A549 treated with AZD9567 at 1 μM for 4 hours (cell line): ENCODE results near the gene RSPO3. TPM values are rescaled to one million over a fixed set of nuclear protein-coding genes. Genes with fewer than 3 reads are reported as not detected.

Experiments
- total RNA-seq: library from RNA; stranded (reverse); fragments of 200-300 nt; extraction: Qiagen RNA extraction; gene quantifications from 5 replicates; pipeline ENCODE4 v1.2.3, GENCODE V29; 2022; ENCODE audit not compliant: insufficient read depth

RSPO3 gene, protein sequence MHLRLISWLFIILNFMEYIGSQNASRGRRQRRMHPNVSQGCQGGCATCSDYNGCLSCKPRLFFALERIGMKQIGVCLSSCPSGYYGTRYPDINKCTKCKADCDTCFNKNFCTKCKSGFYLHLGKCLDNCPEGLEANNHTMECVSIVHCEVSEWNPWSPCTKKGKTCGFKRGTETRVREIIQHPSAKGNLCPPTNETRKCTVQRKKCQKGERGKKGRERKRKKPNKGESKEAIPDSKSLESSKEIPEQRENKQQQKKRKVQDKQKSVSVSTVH
- total RNA-seq = 64.7 to 87.4 TPM (median 73.3 TPM) in 5 replicates

DNA sequence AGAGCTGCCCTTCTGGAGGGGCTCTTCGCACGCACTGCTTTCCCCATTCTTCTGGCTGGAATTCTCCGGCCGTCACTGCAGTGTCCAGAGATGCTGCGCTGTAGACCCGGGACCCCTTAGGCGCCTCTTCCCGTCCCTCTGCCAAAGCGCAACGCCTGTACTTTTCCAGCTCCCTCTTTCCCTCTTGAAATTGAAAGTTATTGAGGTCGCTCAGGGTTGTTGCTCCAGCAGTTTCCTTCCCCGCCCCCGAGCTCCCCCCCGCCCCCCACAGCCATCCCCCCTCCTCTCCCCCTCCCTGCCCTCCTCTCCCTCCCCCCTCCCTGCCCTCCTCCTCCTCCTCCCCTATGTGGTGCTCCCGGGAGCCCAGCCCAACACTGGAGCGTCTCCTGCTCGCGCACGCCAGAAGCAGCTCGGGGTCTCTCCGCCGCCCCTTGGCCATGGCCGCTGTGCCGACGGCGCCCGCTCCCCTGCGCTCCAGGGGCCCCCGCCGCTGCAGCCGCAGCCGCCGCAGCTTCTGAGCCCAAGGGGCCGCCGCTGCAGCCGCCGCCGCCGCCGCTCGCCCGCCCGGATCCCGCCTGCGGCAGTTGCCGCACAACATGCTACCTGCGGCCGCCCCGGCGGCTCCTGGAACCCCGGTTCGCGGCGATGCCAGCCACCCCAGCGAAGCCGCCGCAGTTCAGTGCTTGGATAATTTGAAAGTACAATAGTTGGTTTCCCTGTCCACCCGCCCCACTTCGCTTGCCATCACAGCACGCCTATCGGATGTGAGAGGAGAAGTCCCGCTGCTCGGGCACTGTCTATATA, at the start of gene RSPO3:
TSS of gene RSPO3 (plus strand) at position 374 of the 804 bp plus-strand sequence. CDS start 522 bp downstream, outside the sequence.

Other genes starting within 250 kb of the RSPO3 start
- 11.3 to 14.9 TPM (median 11.5 TPM) in 5 replicates for gene RNF146, start 148.2 kb downstream of the RSPO3 start, total RNA-seq
- gene ECHDC1, start 224.9 kb downstream of the RSPO3 start, total RNA-seq = 33.9 to 67.4 TPM (median 35.1 TPM) in 5 replicates